AG08396 (cell line): ENCODE results near the gene CPVL.

Experiments used
- DNase-seq: peaks from one replicate; pipeline ENCODE4 v3.0.0; 2012; ENCODE audit warnings: low spot score, mixed read lengths

Gene CPVL

GRCh38 chr7:29156907-29157452 is 10.6 kb upstream of the CPVL start:
- no peak for DNase-seq

- DNase-seq = no peak
Observed at GRCh38 chr7:29154076-29154475, 7.7 kb upstream of the CPVL start.

GRCh38 chr7:29150856-29151255 is 4.5 kb upstream of the CPVL start:
- no peak for DNase-seq

GRCh38 chr7:29149036-29149435 is 2.7 kb upstream of the CPVL start:
- no peak for DNase-seq

GRCh38 chr7:29147821-29148220 is 1.5 kb upstream of the CPVL start:
- DNase-seq = no peak

- DNase-seq = no peak
Observed at GRCh38 chr7:29146888-29147609, 712 bp upstream of the CPVL start.

GRCh38 chr7:29145553-29146056 is 732 bp downstream of the CPVL start:
- no peak for DNase-seq

GRCh38 chr7:29143751-29144150 is 2.6 kb downstream of the CPVL start:
- DNase-seq = no peak

GRCh38 chr7:29142021-29142727 is 4.2 kb downstream of the CPVL start:
- DNase-seq = no peak

- DNase-seq = no peak
Observed at GRCh38 chr7:29140873-29141468, 5.4 kb downstream of the CPVL start.

- DNase-seq = no peak
Observed at GRCh38 chr7:29139796-29140195, 6.5 kb downstream of the CPVL start.

- no peak for DNase-seq
Observed at GRCh38 chr7:29139191-29139590, 7.1 kb downstream of the CPVL start.

GRCh38 chr7:29138588-29138987 is 7.7 kb downstream of the CPVL start:
- DNase-seq = no peak

GRCh38 chr7:29135846-29136245 is 10.5 kb downstream of the CPVL start:
- DNase-seq = no peak

GRCh38 chr7:29132980-29133379 is 13.4 kb downstream of the CPVL start:
- no peak for DNase-seq

GRCh38 chr7:29131678-29132077 is 14.7 kb downstream of the CPVL start:
- DNase-seq = no peak

GRCh38 chr7:29130096-29130495 is 16.2 kb downstream of the CPVL start:
- no peak for DNase-seq

- DNase-seq = no peak
Observed at GRCh38 chr7:29127527-29127926, 18.8 kb downstream of the CPVL start.

GRCh38 chr7:29126804-29127203 is 19.5 kb downstream of the CPVL start:
- no peak for DNase-seq

GRCh38 chr7:29123626-29124190 is 22.6 kb downstream of the CPVL start:
- no peak for DNase-seq

GRCh38 chr7:29122759-29123158 is 23.6 kb downstream of the CPVL start:
- DNase-seq = no peak

- DNase-seq = no peak
Observed at GRCh38 chr7:29122081-29122480, 24.3 kb downstream of the CPVL start.

- no peak for DNase-seq
Observed at GRCh38 chr7:29120955-29121354, 25.4 kb downstream of the CPVL start.
